Subcutaneous abdominal adipose tissue (tissue), 5 donors: ENCODE data around the gene CLNS1A.
A peak's percentile ranks its signal among the peaks of the same experiment; 100 is the strongest.

ENCODE experiments used
- H3K27ac ChIP-seq: one replicate; pipeline ENCODE4 v1.7.0; 2013; ENCODE audit warnings: low read depth, mild to moderate bottlenecking, inconsistent platforms, low read length, moderate library complexity
- H3K27me3 ChIP-seq, 5 donors: one replicate each; pipeline ENCODE4 v1.7.0; 2013; ENCODE audit warnings: low read length in 5 of 5, inconsistent platforms in 1 of 5; ENCODE audit not compliant: control insufficient read depth in 5 of 5, insufficient read depth in 4 of 5
- H3K36me3 ChIP-seq, 5 donors: one replicate each; pipeline ENCODE4 v1.7.0; 2013; ENCODE audit warnings: low read length in 5 of 5; ENCODE audit not compliant: control insufficient read depth in 5 of 5, insufficient read depth in 5 of 5
- H3K4me1 ChIP-seq, 5 donors: one replicate each; pipeline ENCODE4 v1.7.0; 2013; ENCODE audit warnings: low read length in 5 of 5, mild to moderate bottlenecking in 3 of 5, moderate library complexity in 1 of 5; ENCODE audit not compliant: control insufficient read depth in 5 of 5, insufficient read depth in 5 of 5
- H3K4me3 ChIP-seq, 5 donors: one replicate each; pipeline ENCODE4 v1.7.0; 2013; ENCODE audit warnings: low read length in 5 of 5, low read depth in 1 of 5
- H3K9ac ChIP-seq, 5 donors: one replicate each; pipeline ENCODE4 v1.7.0; 2013; ENCODE audit warnings: low read length in 5 of 5, mild to moderate bottlenecking in 4 of 5, moderate library complexity in 3 of 5
- H3K9me3 ChIP-seq, 5 donors: one replicate each; pipeline ENCODE4 v1.7.0; 2013; ENCODE audit warnings: low read length in 5 of 5; ENCODE audit not compliant: control insufficient read depth in 5 of 5
- donor health status: healthy.
- donor health status: healthy.
- donor health status: healthy.
- donor health status: healthy.
- donor health status: healthy.

CLNS1A gene

DNA sequence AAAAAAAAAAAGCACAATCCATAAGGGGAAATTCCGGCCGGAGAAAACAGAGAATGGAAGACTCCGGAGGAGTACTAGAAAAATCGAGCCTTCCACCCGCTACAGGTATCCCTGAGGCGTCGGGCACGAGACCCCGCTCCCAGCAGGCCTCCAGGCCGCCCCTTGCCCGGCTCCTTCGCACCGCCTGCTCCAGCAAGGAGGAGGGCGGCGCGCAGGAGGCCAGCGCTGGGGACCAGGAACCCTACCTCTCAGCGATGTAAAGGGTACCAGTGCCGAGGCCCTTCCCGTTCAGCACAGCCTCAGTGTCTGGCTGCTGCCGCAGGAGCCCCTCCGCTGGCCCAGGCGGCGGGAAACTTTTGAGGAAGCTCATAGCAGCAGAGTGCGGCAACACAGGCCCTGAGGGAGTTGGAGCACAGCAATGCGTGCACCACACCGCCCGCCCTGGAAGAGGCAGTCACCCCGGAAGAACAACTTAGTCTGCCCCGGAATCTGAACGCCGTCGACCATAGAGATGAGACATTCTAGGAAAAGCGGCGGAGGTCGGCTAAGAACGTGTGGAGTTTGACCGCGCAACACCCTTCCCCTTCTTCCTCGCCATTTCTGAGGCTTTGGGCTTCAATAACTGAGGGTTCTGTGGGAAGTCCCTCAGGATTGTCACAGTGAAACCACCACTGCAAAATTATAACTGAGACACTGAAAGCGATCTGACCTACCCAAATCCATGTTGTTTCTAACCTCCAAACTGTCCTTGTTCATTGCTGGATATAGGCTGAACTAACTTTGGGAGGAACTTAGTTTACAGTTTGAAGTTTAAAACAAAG, at the start of gene CLNS1A:
Gene CLNS1A (minus strand): TSS at position 450 of the 821 bp plus-strand sequence. CDS start 80 bp downstream, at position 370.
- H3K27me3 ChIP-seq: no peaks in the 10 kb centered on the region
- peak within 1 kb of the TSS; percentile 92 to 96 (median 94) for H3K4me3 ChIP-seq
- no peaks in the 10 kb centered on the region for H3K36me3 ChIP-seq
- peak within 1 kb of the TSS; percentile 86 to 97 (median 90) for H3K9ac ChIP-seq
- peaks cover 5 to 29% (median 23%) of the 10 kb centered on the region in 5 donors for H3K4me1 ChIP-seq
- no peaks in the 10 kb centered on the region for H3K9me3 ChIP-seq
- H3K27ac ChIP-seq: peak within 1 kb of the TSS; percentile 84

GRCh38 chr11:77687088-77687487, 49.5 kb upstream of the CLNS1A start:
- no peak overlapping the region for H3K4me3 ChIP-seq
- H3K9ac ChIP-seq: no peak overlapping the region
- no peaks in the 10 kb centered on the region for H3K27me3 ChIP-seq
- H3K36me3 ChIP-seq: peaks cover 43 to 57% (median 45%) of the 10 kb centered on the region in 5 donors
- no peaks in the 10 kb centered on the region for H3K4me1 ChIP-seq
- no peaks in the 10 kb centered on the region for H3K9me3 ChIP-seq
- H3K27ac ChIP-seq: no peak overlapping the region

- Histone ChIP-seq H3K27me3 (no peaks in the 10 kb centered on the region), H3K9me3 (no peaks in the 10 kb centered on the region), H3K4me3 (no peak overlapping the region), H3K36me3 (peaks cover 52 to 78% (median 56%) of the 10 kb centered on the region in 5 donors), H3K27ac (no peak overlapping the region), H3K9ac (no peak overlapping the region), H3K4me1 (no peaks in the 10 kb centered on the region)
Measured at GRCh38 chr11:77677138-77677537, 39.5 kb upstream of the CLNS1A start.

- Histone ChIP-seq H3K27ac (no peak overlapping the region), H3K27me3 (no peaks in the 10 kb centered on the region), H3K4me1 (no peaks in the 10 kb centered on the region), H3K9ac (no peak overlapping the region), H3K9me3 (no peaks in the 10 kb centered on the region), H3K4me3 (no peak overlapping the region), H3K36me3 (peaks cover 48 to 91% (median 72%) of the 10 kb centered on the region in 5 donors)
Measured at GRCh38 chr11:77672264-77672663, 34.7 kb upstream of the CLNS1A start.

- no peaks in the 10 kb centered on the region for H3K27me3 ChIP-seq
- H3K9me3 ChIP-seq: no peaks in the 10 kb centered on the region
- H3K4me3 ChIP-seq: no peak overlapping the region
- H3K27ac ChIP-seq: no peak overlapping the region
- peaks cover 39 to 81% (median 59%) of the 10 kb centered on the region in 5 donors for H3K36me3 ChIP-seq
- H3K9ac ChIP-seq: no peak overlapping the region
- no peaks in the 10 kb centered on the region for H3K4me1 ChIP-seq
Measured at GRCh38 chr11:77669848-77670511, 32.4 kb upstream of the CLNS1A start.

GRCh38 chr11:77668760-77669159, 31.2 kb upstream of the CLNS1A start:
- Histone ChIP-seq H3K27me3 (no peaks in the 10 kb centered on the region), H3K36me3 (peaks cover 43 to 77% (median 52%) of the 10 kb centered on the region in 5 donors), H3K4me3 (no peak overlapping the region), H3K4me1 (no peaks in the 10 kb centered on the region), H3K9ac (no peak overlapping the region), H3K9me3 (no peaks in the 10 kb centered on the region), H3K27ac (no peak overlapping the region)

- Histone ChIP-seq H3K4me1 (no peaks in the 10 kb centered on the region), H3K4me3 (no peak overlapping the region), H3K9me3 (no peaks in the 10 kb centered on the region), H3K27me3 (no peaks in the 10 kb centered on the region), H3K9ac (no peak overlapping the region), H3K27ac (no peak overlapping the region), H3K36me3 (peaks cover 33 to 52% (median 42%) of the 10 kb centered on the region in 5 donors)
Measured at GRCh38 chr11:77665240-77665965, 27.8 kb upstream of the CLNS1A start.

DNA sequence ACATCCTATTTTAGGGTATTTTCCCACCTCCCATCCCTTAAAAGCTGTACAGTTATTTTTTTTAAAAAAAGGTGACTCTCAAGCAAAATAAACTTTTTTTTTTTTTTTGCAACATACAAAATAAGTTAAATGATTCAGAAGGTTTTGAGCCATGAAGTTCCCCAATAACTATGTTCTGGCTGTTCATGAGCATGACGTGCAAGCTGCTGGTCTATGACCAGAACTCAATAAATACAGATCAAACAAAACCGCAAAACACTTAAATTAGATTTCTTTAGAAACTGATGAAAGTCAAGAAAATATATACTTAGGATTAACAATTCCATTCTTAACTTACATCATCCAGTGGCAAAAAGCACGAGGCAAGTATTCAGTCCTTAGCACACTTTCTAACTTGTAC, 24.1 kb upstream of the CLNS1A start:
- no peaks in the 10 kb centered on the region for H3K9me3 ChIP-seq
- H3K27me3 ChIP-seq: no peaks in the 10 kb centered on the region
- H3K36me3 ChIP-seq: peaks cover 4 to 23% (median 6%) of the 10 kb centered on the region in 5 donors
- H3K4me3 ChIP-seq: no peak overlapping the region
- H3K27ac ChIP-seq: no peak overlapping the region
- H3K4me1 ChIP-seq: no peaks in the 10 kb centered on the region
- no peak overlapping the region for H3K9ac ChIP-seq

DNA sequence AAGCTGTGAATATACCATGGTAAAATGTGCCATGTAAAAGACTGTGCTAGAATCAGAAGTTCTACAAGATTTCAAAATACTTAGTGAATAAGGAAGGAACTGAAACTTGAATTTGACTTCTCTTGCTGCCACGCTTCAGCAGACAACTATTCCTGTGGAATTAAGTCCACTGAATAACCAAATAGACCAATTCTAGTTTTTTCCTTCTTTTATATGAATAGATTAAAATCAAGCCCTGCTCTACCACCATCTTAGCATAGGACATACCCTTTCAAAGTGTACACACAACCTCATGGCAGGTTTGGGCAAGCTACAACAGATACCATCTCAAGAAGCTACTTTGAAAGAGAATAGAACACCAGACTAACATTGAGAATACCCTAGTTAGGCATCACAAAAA, 23.4 kb upstream of the CLNS1A start:
- no peak overlapping the region for H3K27ac ChIP-seq
- H3K4me3 ChIP-seq: no peak overlapping the region
- H3K36me3 ChIP-seq: peaks cover 1 to 20% (median 6%) of the 10 kb centered on the region in 5 donors

More for the DNA sequence above, 23.4 kb upstream of the CLNS1A start:
- Histone ChIP-seq H3K4me1 (no peaks in the 10 kb centered on the region), H3K9ac (no peak overlapping the region), H3K27me3 (no peaks in the 10 kb centered on the region), H3K9me3 (no peaks in the 10 kb centered on the region)
